ENCODE measurements around the gene KIRREL2. TPM values are rescaled to one million over a fixed set of nuclear protein-coding genes. Genes with fewer than 3 reads are reported as not detected.
"Not testable (repeated sequence)": the region's sequence is repeated elsewhere in the genome, so short reads cannot be mapped to it uniquely, and the experiment has no call there.

Gene KIRREL2
- total RNA-seq, 1 experiment from 2014 or later, result 1.7 TPM

- in situ Hi-C loops (cut with HindIII; ENCODE audit: low pct_unique_long_range_greater_than_20kb, low sequenced_read_pairs), result no loop called here
These were observed 4.3 kb downstream of the KIRREL2 start for GRCh38 chr19:35860818-35861639.

GRCh38 chr19:35861640-35862160 lies 5.0 kb downstream of the KIRREL2 start:
- in situ Hi-C loops (cut with HindIII; ENCODE audit: low pct_unique_long_range_greater_than_20kb, low sequenced_read_pairs), result no loop called here
- no peak for DNase-seq (ENCODE audit: low read depth, low spot score)

More at GRCh38 chr19:35860818-35861639, 4.3 kb downstream of the KIRREL2 start:
- no peak for DNase-seq (ENCODE audit: low read depth, low spot score)

GRCh38 chr19:35862528-35862927 lies 5.8 kb downstream of the KIRREL2 start:
- in situ Hi-C loops (cut with HindIII; ENCODE audit: low pct_unique_long_range_greater_than_20kb, low sequenced_read_pairs), result no loop called here
- DNase-seq (ENCODE audit: low read depth, low spot score), result no peak

GRCh38 chr19:35863018-35863417 lies 6.3 kb downstream of the KIRREL2 start:
- in situ Hi-C loops (cut with HindIII; ENCODE audit: low pct_unique_long_range_greater_than_20kb, low sequenced_read_pairs), result no loop called here
- no peak for DNase-seq (ENCODE audit: low read depth, low spot score)

- DNase-seq (ENCODE audit: low read depth, low spot score), result peak; percentile 37
- in situ Hi-C loops (cut with HindIII; ENCODE audit: low pct_unique_long_range_greater_than_20kb, low sequenced_read_pairs), result no loop called here
These were observed 11.6 kb downstream of the KIRREL2 start, which contains the start of gene APLP1 for GRCh38 chr19:35868172-35868822. TSS of gene APLP1 (plus strand) at chr19:35868574. CDS start at chr19:35868637, 63 bp downstream.

- DNase-seq (ENCODE audit: low read depth, low spot score), result no peak
- in situ Hi-C loops (cut with HindIII; ENCODE audit: low pct_unique_long_range_greater_than_20kb, low sequenced_read_pairs), result no loop called here
These were observed 12.2 kb downstream of the KIRREL2 start for GRCh38 chr19:35868823-35869326.

GRCh38 chr19:35869327-35870123 lies 12.8 kb downstream of the KIRREL2 start:
- peak; percentile 90 for DNase-seq (ENCODE audit: low read depth, low spot score)
- in situ Hi-C loops (cut with HindIII; ENCODE audit: low pct_unique_long_range_greater_than_20kb, low sequenced_read_pairs), result no loop called here

- peak; percentile 85 for DNase-seq (ENCODE audit: low read depth, low spot score)
- in situ Hi-C loops (cut with HindIII; ENCODE audit: low pct_unique_long_range_greater_than_20kb, low sequenced_read_pairs), result not testable (repeated sequence)
These were observed 13.5 kb downstream of the KIRREL2 start for GRCh38 chr19:35870124-35870736.

- in situ Hi-C loops (cut with HindIII; ENCODE audit: low pct_unique_long_range_greater_than_20kb, low sequenced_read_pairs), result no loop called here
- DNase-seq (ENCODE audit: low read depth, low spot score), result no peak
These were observed 14.1 kb downstream of the KIRREL2 start for GRCh38 chr19:35870798-35871197.

GRCh38 chr19:35871611-35872010 lies 14.9 kb downstream of the KIRREL2 start:
- DNase-seq (ENCODE audit: low read depth, low spot score), result no peak
- in situ Hi-C loops (cut with HindIII; ENCODE audit: low pct_unique_long_range_greater_than_20kb, low sequenced_read_pairs), result no loop called here

GRCh38 chr19:35872180-35872579 lies 15.5 kb downstream of the KIRREL2 start:
- in situ Hi-C loops (cut with HindIII; ENCODE audit: low pct_unique_long_range_greater_than_20kb, low sequenced_read_pairs), result no loop called here
- no peak for DNase-seq (ENCODE audit: low read depth, low spot score)

GRCh38 chr19:35874392-35874930 lies 17.8 kb downstream of the KIRREL2 start:
- DNase-seq (ENCODE audit: low read depth, low spot score), result no peak
- in situ Hi-C loops (cut with HindIII; ENCODE audit: low pct_unique_long_range_greater_than_20kb, low sequenced_read_pairs), result no loop called here

- in situ Hi-C loops (cut with HindIII; ENCODE audit: low pct_unique_long_range_greater_than_20kb, low sequenced_read_pairs), result no loop called here
These were observed 22.4 kb downstream of the KIRREL2 start for GRCh38 chr19:35879068-35879467.

GRCh38 chr19:35879770-35880317 lies 23.1 kb downstream of the KIRREL2 start:
- in situ Hi-C loops (cut with HindIII; ENCODE audit: low pct_unique_long_range_greater_than_20kb, low sequenced_read_pairs), result no loop called here
- peak; percentile 84 for DNase-seq (ENCODE audit: low read depth, low spot score)

More at GRCh38 chr19:35879068-35879467, 22.4 kb downstream of the KIRREL2 start:
- DNase-seq (ENCODE audit: low read depth, low spot score), result no peak

- peak; percentile 86 for DNase-seq (ENCODE audit: low read depth, low spot score)
- in situ Hi-C loops (cut with HindIII; ENCODE audit: low pct_unique_long_range_greater_than_20kb, low sequenced_read_pairs), result no loop called here
These were observed 25.6 kb downstream of the KIRREL2 start for GRCh38 chr19:35882114-35882832.

- in situ Hi-C loops (cut with HindIII; ENCODE audit: low pct_unique_long_range_greater_than_20kb, low sequenced_read_pairs), result no loop called here
- no peak for DNase-seq (ENCODE audit: low read depth, low spot score)
These were observed 27.2 kb downstream of the KIRREL2 start for GRCh38 chr19:35883882-35884281.
